GM18499 (cell line): ENCODE results near the gene ASTN2.

Experiments used
- ATAC-seq: cut with Tn5 transposase; IDR thresholded peaks from one replicate; pipeline ENCODE4 v1.9.1; 2021; ENCODE audit warnings: moderate number of reproducible peaks; ENCODE audit not compliant: insufficient read depth, unreplicated experiment

ASTN2 gene

GRCh38 chr9:116736399-116737151 is 678.3 kb downstream of the ASTN2 start:
- ATAC-seq: no peak

- ATAC-seq: no peak
Observed at GRCh38 chr9:116733010-116733641, 681.7 kb downstream of the ASTN2 start.

- ATAC-seq: no peak
Observed at GRCh38 chr9:116726602-116727001, 688.3 kb downstream of the ASTN2 start.

GRCh38 chr9:116724123-116724522 is 690.7 kb downstream of the ASTN2 start:
- ATAC-seq: no peak

GRCh38 chr9:116721944-116722343 is 692.9 kb downstream of the ASTN2 start:
- no peak for ATAC-seq

GRCh38 chr9:116721411-116721810 is 693.4 kb downstream of the ASTN2 start:
- ATAC-seq: no peak

- ATAC-seq: no peak
Observed at GRCh38 chr9:116720111-116720510, 694.7 kb downstream of the ASTN2 start.

- ATAC-seq: no peak
Observed at GRCh38 chr9:116718111-116718510, 696.7 kb downstream of the ASTN2 start.

GRCh38 chr9:116717150-116717549 is 697.7 kb downstream of the ASTN2 start:
- ATAC-seq: no peak

- no peak for ATAC-seq
Observed at GRCh38 chr9:116716438-116716837, 698.4 kb downstream of the ASTN2 start.

- ATAC-seq: no peak
Observed at GRCh38 chr9:116715751-116716150, 699.1 kb downstream of the ASTN2 start.

- no peak for ATAC-seq
Observed at GRCh38 chr9:116713271-116713670, 701.6 kb downstream of the ASTN2 start.

GRCh38 chr9:116712781-116713180 is 702.1 kb downstream of the ASTN2 start:
- no peak for ATAC-seq

- no peak for ATAC-seq
Observed at GRCh38 chr9:116706310-116707290, 708.3 kb downstream of the ASTN2 start.

GRCh38 chr9:116705531-116705930 is 709.3 kb downstream of the ASTN2 start:
- no peak for ATAC-seq

GRCh38 chr9:116704470-116704869 is 710.4 kb downstream of the ASTN2 start:
- ATAC-seq: no peak

- ATAC-seq: no peak
Observed at GRCh38 chr9:116703634-116704033, 711.2 kb downstream of the ASTN2 start.

- ATAC-seq: no peak
Observed at GRCh38 chr9:116701940-116702642, 712.8 kb downstream of the ASTN2 start.

GRCh38 chr9:116700882-116701865 is 713.7 kb downstream of the ASTN2 start:
- ATAC-seq: no peak
